ENCODE results near the gene CFB.

Gene CFB

GRCh38 chr6:31958741-31959739 is 13.1 kb downstream of the CFB start, which contains the start of the genes NELFE and SKIC2:
Gene NELFE, minus strand, starts transcription at chr6:31958971. Its CDS starts 525 bp downstream, at chr6:31958446.
Gene SKIC2, plus strand, starts transcription at chr6:31959175. Its CDS starts 18 bp downstream, at chr6:31959193.
- DNase-seq (ENCODE audit: low read depth) = peak; percentile 98
- TF ChIP-seq CTCF (conservative IDR thresholded peaks at IDR 0.05; ENCODE audit: low read length) = no peak
- peak within 1 kb of the TSS; percentile 100 for H3K4me3 ChIP-seq (ENCODE audit: low read length)

GRCh38 chr6:31961616-31962015 is 15.7 kb downstream of the CFB start:
- no peak for DNase-seq (ENCODE audit: low read depth)
- no peak for TF ChIP-seq CTCF (conservative IDR thresholded peaks at IDR 0.05; ENCODE audit: low read length)
- no peak overlapping the region for H3K4me3 ChIP-seq (ENCODE audit: low read length)

- H3K4me3 ChIP-seq (ENCODE audit: low read length) = no peak overlapping the region
- no peak for DNase-seq (ENCODE audit: low read depth)
- no peak for TF ChIP-seq CTCF (conservative IDR thresholded peaks at IDR 0.05; ENCODE audit: low read length)
Observed at GRCh38 chr6:31963921-31964320, 18.0 kb downstream of the CFB start.

GRCh38 chr6:31965700-31966099 is 19.8 kb downstream of the CFB start:
- no peak for DNase-seq (ENCODE audit: low read depth)

GRCh38 chr6:31966506-31966905 is 20.6 kb downstream of the CFB start:
- H3K4me3 ChIP-seq (ENCODE audit: low read length) = no peak overlapping the region
- DNase-seq (ENCODE audit: low read depth) = no peak
- TF ChIP-seq CTCF (conservative IDR thresholded peaks at IDR 0.05; ENCODE audit: low read length) = no peak

More at GRCh38 chr6:31965700-31966099, 19.8 kb downstream of the CFB start:
- H3K4me3 ChIP-seq (ENCODE audit: low read length) = no peak overlapping the region
- TF ChIP-seq CTCF (conservative IDR thresholded peaks at IDR 0.05; ENCODE audit: low read length) = no peak

GRCh38 chr6:31966997-31967925 is 21.4 kb downstream of the CFB start:
- H3K4me3 ChIP-seq (ENCODE audit: low read length) = no peak overlapping the region
- no peak for TF ChIP-seq CTCF (conservative IDR thresholded peaks at IDR 0.05; ENCODE audit: low read length)
- DNase-seq (ENCODE audit: low read depth) = no peak

Data from AG10803 (cell line).